IMR-90 (cell line): ENCODE results near the gene LYSMD3. TPM values are rescaled to one million over a fixed set of nuclear protein-coding genes. Genes with fewer than 3 reads are reported as not detected.

Experiments used
- ATAC-seq: fragments of 200-7000 bp; cut with Tn5 transposase; 2 replicates; pipeline ENCODE4 v1.9.1; 2020; ENCODE audit warnings: low read depth, mild to moderate bottlenecking, moderate library complexity
- BruUV-seq: library from RNA; stranded (reverse); fragments of 400-500 nt; replicated peaks from 2 replicates; lab custom pipeline; 2021; lab: Mats Ljungman, UMichigan
- CTCF ChIA-PET: fragments of 300-600 bp; formaldehyde crosslinking; extraction: SDS; loops from one replicate; lab custom pipeline; 2021; ENCODE audit warnings: antibody characterized with exemption; lab: Yijun Ruan, JAX
- POLR2A ChIA-PET: fragments of 300-600 bp; sonication (Branson Sonifier 250); formaldehyde crosslinking; loops from one replicate; lab custom pipeline; 2022; ENCODE audit warnings: antibody characterized with exemption; ENCODE audit not compliant: unreplicated experiment; lab: Charles Lee
- DNase-seq: peaks from one replicate; pipeline ENCODE4 v3.0.0; 2013
- H2AFZ ChIP-seq: replicated peaks from 2 replicates; pipeline ENCODE3; 2013; ENCODE audit warnings: low read length, mild to moderate bottlenecking; ENCODE audit not compliant: poor library complexity
- H2AK5ac ChIP-seq: 2 replicates; pipeline ENCODE4 v1.6.1; 2013; ENCODE audit warnings: low read depth, low read length, inconsistent platforms
- H2AK9ac ChIP-seq: replicated peaks from 2 replicates; pipeline ENCODE3; 2013; ENCODE audit warnings: mild to moderate bottlenecking, low read depth, low read length, moderate library complexity; ENCODE audit not compliant: poor library complexity
- H2BK120ac ChIP-seq: 2 replicates; pipeline ENCODE4 v1.6.1; 2013; ENCODE audit warnings: low read depth, low read length, inconsistent platforms
- H2BK15ac ChIP-seq: 3 replicates; pipeline ENCODE4 v1.6.1; 2013; ENCODE audit warnings: low read depth, low read length, inconsistent platforms
- H2BK20ac ChIP-seq: 2 replicates; pipeline ENCODE4 v1.6.1; 2013; ENCODE audit warnings: low read depth, mild to moderate bottlenecking, inconsistent platforms, low read length, moderate library complexity
- H2BK5ac ChIP-seq: 2 replicates; pipeline ENCODE4 v1.6.1; 2013; ENCODE audit warnings: mild to moderate bottlenecking, low read depth, low read length, inconsistent platforms; ENCODE audit not compliant: poor library complexity, severe bottlenecking
- H3K14ac ChIP-seq: replicated peaks from 2 replicates; pipeline ENCODE4 v1.6.1; 2013; ENCODE audit warnings: low read depth, low read length, inconsistent platforms
- H3K18ac ChIP-seq: 2 replicates; pipeline ENCODE4 v1.6.1; 2013; ENCODE audit warnings: low read depth, low read length, control low read depth
- H3K23ac ChIP-seq: 2 replicates; pipeline ENCODE4 v1.6.1; 2013; ENCODE audit warnings: low read depth, low read length, inconsistent platforms
- H3K27ac ChIP-seq: 2 replicates; pipeline ENCODE4 v1.5.1; 2013; ENCODE audit warnings: mild to moderate bottlenecking, control low read depth, low read length; ENCODE audit not compliant: insufficient read depth
- H3K27me3 ChIP-seq: 2 replicates; pipeline ENCODE4 v1.6.1; 2013; ENCODE audit warnings: low read length; ENCODE audit not compliant: control insufficient read depth, insufficient read depth
- H3K36me3 ChIP-seq: 2 replicates; pipeline ENCODE4 v1.6.1; 2013; ENCODE audit warnings: low read length, mixed read lengths; ENCODE audit not compliant: control insufficient read depth, insufficient read depth
- H3K4ac ChIP-seq: 2 replicates; pipeline ENCODE4 v1.6.1; 2013; ENCODE audit warnings: low read depth, low read length, inconsistent platforms
- H3K4me1 ChIP-seq: 2 replicates; pipeline ENCODE4 v1.6.1; 2013; ENCODE audit warnings: low read length, mixed read lengths; ENCODE audit not compliant: control insufficient read depth, insufficient read depth
- H3K4me2 ChIP-seq: 2 replicates; pipeline ENCODE4 v1.6.1; 2013; ENCODE audit warnings: low read depth, mild to moderate bottlenecking, control low read depth, low read length, moderate library complexity
- H3K4me3 ChIP-seq: 2 replicates; pipeline ENCODE4 v1.5.1; 2013; ENCODE audit warnings: low read depth, mild to moderate bottlenecking, control low read depth, low read length, moderate library complexity; ENCODE audit not compliant: insufficient read depth
- H3K56ac ChIP-seq: 2 replicates; pipeline ENCODE4 v1.6.1; 2013; ENCODE audit warnings: low read length, inconsistent platforms; ENCODE audit not compliant: insufficient read depth; ENCODE audit errors: extremely low read depth
- H3K79me1 ChIP-seq, 2 experiments: 2 replicates each; pipeline ENCODE4 v1.6.1; 2013; ENCODE audit warnings: low read length in 2 of 2, inconsistent platforms in 1 of 2, low read depth in 1 of 2
- H3K9ac ChIP-seq: 2 replicates; pipeline ENCODE4 v1.6.1; 2013; ENCODE audit warnings: low read depth, low read length, control low read depth
- H3K9me1 ChIP-seq: 2 replicates; pipeline ENCODE4 v1.6.1; 2013; ENCODE audit warnings: low read length, inconsistent platforms; ENCODE audit not compliant: insufficient read depth
- H3K9me3 ChIP-seq: 2 replicates; pipeline ENCODE4 v1.6.1; 2013; ENCODE audit warnings: low read length; ENCODE audit not compliant: control insufficient read depth, insufficient read depth
- H4K20me1 ChIP-seq: 2 replicates; pipeline ENCODE4 v1.6.1; 2013; ENCODE audit warnings: low read length, inconsistent platforms; ENCODE audit not compliant: insufficient read depth
- H4K5ac ChIP-seq: 2 replicates; pipeline ENCODE4 v1.6.1; 2013; ENCODE audit warnings: mild to moderate bottlenecking, low read depth, low read length, control low read depth
- H4K8ac ChIP-seq, 2 experiments: 2 replicates each; pipeline ENCODE4 v1.6.1; 2013; ENCODE audit warnings: low read depth in 2 of 2, low read length in 2 of 2, control low read depth in 1 of 2, inconsistent platforms in 1 of 2
- H4K91ac ChIP-seq: 2 replicates; pipeline ENCODE4 v1.6.1; 2013; ENCODE audit warnings: low read depth, low read length, inconsistent platforms; ENCODE audit not compliant: insufficient read depth
- BHLHE40 ChIP-seq: fragments of 150-350 bp; IDR thresholded peaks from 2 replicates; pipeline ENCODE4 v1.6.1; 2016; ENCODE audit warnings: mild to moderate bottlenecking, low read depth, low read length
- CEBPB ChIP-seq: IDR thresholded peaks from 2 replicates; pipeline ENCODE4 v1.6.1; 2012; ENCODE audit warnings: low read depth, low read length, improper control_type of control experiment
- CHD1 ChIP-seq: IDR thresholded peaks from 2 replicates; pipeline ENCODE4 v1.6.1; 2012; ENCODE audit warnings: low read depth, low read length, improper control_type of control experiment
- CTCF ChIP-seq: conservative IDR thresholded peaks from 2 replicates; pipeline ENCODE4 v1.5.1; 2012; ENCODE audit warnings: mild to moderate bottlenecking, low read depth, low read length, improper control_type of control experiment
- FOS ChIP-seq: fragments of 150-350 bp; IDR thresholded peaks from 2 replicates; pipeline ENCODE4 v1.6.1; 2016; ENCODE audit warnings: low read depth, low read length
- MAFK ChIP-seq: IDR thresholded peaks from 2 replicates; pipeline ENCODE4 v1.6.1; 2012; ENCODE audit warnings: low read depth, low read length, improper control_type of control experiment
- MAZ ChIP-seq: IDR thresholded peaks from 2 replicates; pipeline ENCODE4 v1.6.1; 2012; ENCODE audit warnings: low read depth, mild to moderate bottlenecking, low read length, improper control_type of control experiment, moderate library complexity, borderline replicate concordance
- MXI1 ChIP-seq: IDR thresholded peaks from 2 replicates; pipeline ENCODE4 v1.6.1; 2012; ENCODE audit warnings: low read depth, mild to moderate bottlenecking, low read length, moderate library complexity, borderline replicate concordance
- NFE2L2 ChIP-seq: fragments of 150-350 bp; IDR thresholded peaks from 2 replicates; pipeline ENCODE4 v1.6.1; 2016; ENCODE audit warnings: low read depth, mild to moderate bottlenecking, low read length
- POLR2A ChIP-seq: IDR thresholded peaks from 2 replicates; pipeline ENCODE4 v1.6.1; 2012; ENCODE audit warnings: mild to moderate bottlenecking, low read depth, low read length
- RAD21 ChIP-seq: IDR thresholded peaks from 2 replicates; pipeline ENCODE4 v1.6.1; 2012; ENCODE audit warnings: low read length, improper control_type of control experiment
- RCOR1 ChIP-seq: IDR thresholded peaks from 2 replicates; pipeline ENCODE4 v1.6.1; 2012; ENCODE audit warnings: mild to moderate bottlenecking, low read length, improper control_type of control experiment; ENCODE audit not compliant: insufficient replicate concordance
- RFX5 ChIP-seq: IDR thresholded peaks from 2 replicates; pipeline ENCODE4 v1.8.0; 2012; ENCODE audit warnings: low read depth, mild to moderate bottlenecking, low read length, moderate library complexity
- SMC3 ChIP-seq: fragments of 150-350 bp; IDR thresholded peaks from 2 replicates; pipeline ENCODE4 v1.6.1; 2016; ENCODE audit warnings: low read depth, mild to moderate bottlenecking, antibody characterized with exemption, low read length, moderate library complexity
- USF2 ChIP-seq: fragments of 150-350 bp; IDR thresholded peaks from 2 replicates; pipeline ENCODE4 v1.6.1; 2017; ENCODE audit warnings: mild to moderate bottlenecking, antibody characterized with exemption, low read length, low read depth
- WGBS, 2 experiments: methylation state at CpG; one replicate each; pipeline versions ENCODE4 v1.1.5 to v1.1.7; 2013; ENCODE audit warnings: missing lambda C conversion rate in 2 of 2; ENCODE audit not compliant: insufficient read length in 1 of 2; ENCODE audit errors: extremely low coverage in 2 of 2; 5-methylcytosine and 5-hydroxymethylcytosine counted together
- dilution Hi-C: fragments of 300-500 bp; cut with HindIII; formaldehyde crosslinking; loops from one replicate; pipeline ENCODE4 v1.14.3; 2018; ENCODE audit warnings: low sequenced_read_pairs; ENCODE audit not compliant: unreplicated experiment
- in situ Hi-C: fragments of 300-500 bp; cut with MboI; formaldehyde crosslinking; loops from 3 replicates; pipeline ENCODE4 v1.14.3; 2019; ENCODE audit warnings: low sequenced_read_pairs, inconsistent platforms, mixed read lengths
- intact Hi-C: fragments of 100-400 bp; cut with micrococcal nuclease; formaldehyde crosslinking; loops from 2 replicates; pipeline ENCODE4 v1.10.0; 2022
- polyA plus RNA-seq, 3 experiments: library from polyadenylated mRNA; depleted of rRNA; stranded (reverse); fragments of >200 nt; gene quantifications; 2 replicates each; pipeline ENCODE4 v1.2.3, GENCODE V29; 2012; ENCODE audit warnings: low replicate concordance in 1 of 3
- total RNA-seq: library from RNA; depleted of rRNA; stranded (reverse); fragments of >200 nt; gene quantifications from 2 replicates; pipeline ENCODE4 v1.2.3, GENCODE V29; 2012
- TF ChIP-seq, protein P1 (sequence below): fragments of 150-350 bp; IDR thresholded peaks from 2 replicates; pipeline ENCODE4 v1.6.1; 2016; ENCODE audit warnings: low read depth, mild to moderate bottlenecking, low read length, moderate library complexity, borderline replicate concordance

Gene LYSMD3
- total and polyA plus RNA-seq, 2 of the 4 experiments (the other 2 are of a cell fraction): 10.2 to 21.1 TPM

GRCh38 chr5:90503596-90503995 lies 25.8 kb downstream of the LYSMD3 start:
- Histone ChIP-seq H4K5ac (no peak overlapping the region), H2AK9ac (no peak overlapping the region), H3K27ac (no peak overlapping the region), H3K56ac (no peak overlapping the region), H3K36me3 (no peaks in the 10 kb centered on the region), H3K4me2 (peak overlapping the region; percentile 15; the same call in 1 of the 2 replicates), H2AK5ac (no peak overlapping the region), H3K4me3 (no peak overlapping the region), H3K9me1 (no peaks in the 10 kb centered on the region), H3K4ac (no peak overlapping the region), H4K20me1 (no peaks in the 10 kb centered on the region), H2BK5ac (no peak overlapping the region), H2BK20ac (no peak overlapping the region), H3K9me3 (no peaks in the 10 kb centered on the region), H2BK120ac (no peak overlapping the region), H4K8ac (no peak overlapping the region), H3K23ac (no peak overlapping the region), H2AFZ (no peak overlapping the region), H3K27me3 (no peaks in the 10 kb centered on the region), H3K4me1 (no peaks in the 10 kb centered on the region), H3K9ac (no peak overlapping the region), H4K91ac (no peak overlapping the region), H3K14ac (no peak overlapping the region), H3K79me1 (no peaks in the 10 kb centered on the region), H3K18ac (no peak overlapping the region), H2BK15ac (no peak overlapping the region)
- no CpG with 5 or more reads among the region's 1 CpG for WGBS, 2 experiments
- DNase-seq (no peak), ATAC-seq (no peak; the same call in 1 of the 2 replicates)
- no TSS peak for BruUV-seq
- in situ Hi-C loops (no loop called here), dilution Hi-C loops (no loop called here), intact Hi-C loops (no loop called here)
- TF ChIP-seq RCOR1 (no peak), RFX5 (no peak), CEBPB (no peak), FOS (no peak), BHLHE40 (no peak), USF2 (no peak), POLR2A (no peak), RAD21 (no peak), NFE2L2 (no peak), SMC3 (no peak), MAFK (no peak), CHD1 (no peak), MAZ (no peak), CTCF (no peak), MXI1 (no peak)
- TF ChIP-seq, protein P1, sequence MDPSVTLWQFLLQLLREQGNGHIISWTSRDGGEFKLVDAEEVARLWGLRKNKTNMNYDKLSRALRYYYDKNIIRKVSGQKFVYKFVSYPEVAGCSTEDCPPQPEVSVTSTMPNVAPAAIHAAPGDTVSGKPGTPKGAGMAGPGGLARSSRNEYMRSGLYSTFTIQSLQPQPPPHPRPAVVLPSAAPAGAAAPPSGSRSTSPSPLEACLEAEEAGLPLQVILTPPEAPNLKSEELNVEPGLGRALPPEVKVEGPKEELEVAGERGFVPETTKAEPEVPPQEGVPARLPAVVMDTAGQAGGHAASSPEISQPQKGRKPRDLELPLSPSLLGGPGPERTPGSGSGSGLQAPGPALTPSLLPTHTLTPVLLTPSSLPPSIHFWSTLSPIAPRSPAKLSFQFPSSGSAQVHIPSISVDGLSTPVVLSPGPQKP: no peak
- POLR2A ChIA-PET: no interaction called here
- CTCF ChIA-PET: no interaction called here
